Esophagus muscularis mucosa (tissue), 4 donors: Measurements from ENCODE around the gene PAGE5. TPM values are rescaled to one million over a fixed set of nuclear protein-coding genes. Genes with fewer than 3 reads are reported as not detected.

Experiments used
- DNase-seq: peaks from one replicate; pipeline ENCODE4 v3.0.0-alpha.2; 2017; ENCODE audit errors: extremely low spot score
- H3K27ac ChIP-seq, 4 donors: fragments of 200-600 bp; sonication (generic); replicated peaks in 1 of 4; 1 replicate in 3 of 4; 2 replicates in 1 of 4; pipeline ENCODE4 v1.5.1; 2016 to 2019; ENCODE audit warnings: mild to moderate bottlenecking in 1 of 4
- H3K27me3 ChIP-seq, 4 donors: fragments of 200-600 bp; sonication (generic); one replicate each; pipeline versions ENCODE4 v1.5.1 to v1.6.0; 2016 to 2019
- H3K36me3 ChIP-seq, 4 donors: fragments of 200-600 bp; sonication (generic); one replicate each; pipeline ENCODE4 v1.5.1; 2016 to 2019
- H3K4me1 ChIP-seq, 4 donors: fragments of 200-600 bp; sonication (generic); one replicate each; pipeline ENCODE4 v1.5.1; 2016 to 2019
- H3K4me3 ChIP-seq, 4 donors: fragments of 200-600 bp; sonication (generic); 1 replicate in 2 of 4; 2 replicates in 2 of 4; pipeline ENCODE4 v1.5.1; 2016 to 2019; ENCODE audit warnings: mild to moderate bottlenecking in 4 of 4, moderate library complexity in 1 of 4
- H3K9me3 ChIP-seq, 4 donors: fragments of 200-600 bp; sonication (generic); 1 replicate in 3 of 4; 2 replicates in 1 of 4; pipeline ENCODE4 v1.5.1; 2016 to 2019
- CTCF ChIP-seq, 3 experiments: fragments of 200-600 bp in 2 of 3; fragments of 450-650 bp in 1 of 3; sonication (generic) in 2 of 3; IDR thresholded peaks; one replicate each; pipeline ENCODE4 v1.5.1; 2017 to 2019; ENCODE audit warnings: antibody characterized with exemption in 3 of 3, mild to moderate bottlenecking in 2 of 3, moderate library complexity in 1 of 3
- EP300 ChIP-seq: sonication (generic); formaldehyde crosslinking; IDR thresholded peaks from one replicate; pipeline ENCODE4 v1.6.1; 2017; ENCODE audit warnings: antibody characterized with exemption
- POLR2A ChIP-seq: fragments of 450-650 bp; IDR thresholded peaks from one replicate; pipeline ENCODE4 v1.6.1; 2017; ENCODE audit warnings: antibody characterized with exemption, moderate library complexity, mild to moderate bottlenecking, low read depth
- POLR2AphosphoS5 ChIP-seq, 2 donors: sonication (generic); formaldehyde crosslinking; IDR thresholded peaks; one replicate each; pipeline ENCODE4 v1.6.1; 2017; ENCODE audit warnings: antibody characterized with exemption in 2 of 2
- WGBS: methylation state at CpG from one replicate; pipeline ENCODE4 v1.1.5; 2018; 5-methylcytosine and 5-hydroxymethylcytosine counted together
- intact Hi-C: fragments of 100-400 bp; cut with DNase I; formaldehyde crosslinking; loops from one replicate; pipeline ENCODE4 v1.15.1; 2023
- total RNA-seq, 4 donors: library from RNA; depleted of rRNA; stranded (reverse); fragments of >200 nt; gene quantifications; one replicate each; pipeline versions ENCODE4 v1.1.0 to v1.2.1, GENCODE V29; 2016

PAGE5 gene, protein sequence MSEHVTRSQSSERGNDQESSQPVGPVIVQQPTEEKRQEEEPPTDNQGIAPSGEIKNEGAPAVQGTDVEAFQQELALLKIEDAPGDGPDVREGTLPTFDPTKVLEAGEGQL
- total RNA-seq, result not detected

- no peak for DNase-seq
- Histone ChIP-seq H3K36me3 (no peaks in the 10 kb centered on the region), H3K27me3 (no peaks in the 10 kb centered on the region), H3K4me3 (no peak within 1 kb of the TSS), H3K9me3 (no peaks in the 10 kb centered on the region), H3K27ac (no peak within 1 kb of the TSS), H3K4me1 (no peaks in the 10 kb centered on the region)
- WGBS, result 83% methylated on average over 30 of the region's 30 CpGs
- TF ChIP-seq CTCF (IDR thresholded peaks at IDR 0.05) (no peak), EP300 (no peak), POLR2AphosphoS5 (IDR thresholded peaks at IDR 0.05) (no peak)
- intact Hi-C loops, result no loop called here
These were observed at the start of gene PAGE5 for GRCh38 chrX:55220119-55220794. Gene PAGE5, plus strand, starts transcription at chrX:55220346. Its CDS starts 1,037 bp downstream, at chrX:55221383.

GRCh38 chrX:55187281-55187680, 32.9 kb upstream of the PAGE5 start:
- no peak for DNase-seq
- H3K27ac ChIP-seq, result no peak overlapping the region
- no peaks in the 10 kb centered on the region for H3K27me3 ChIP-seq
- H3K36me3 ChIP-seq, result no peaks in the 10 kb centered on the region
- H3K4me3 ChIP-seq, result no peak overlapping the region
- intact Hi-C loops, result no loop called here
- H3K4me1 ChIP-seq, result no peaks in the 10 kb centered on the region
- no peaks in the 10 kb centered on the region for H3K9me3 ChIP-seq
- TF ChIP-seq POLR2AphosphoS5 (IDR thresholded peaks at IDR 0.05) (no peak), EP300 (no peak), POLR2A (no peak), CTCF (IDR thresholded peaks at IDR 0.05) (no peak)
- 87% methylated on average over 2 of the region's 2 CpGs for WGBS

DNA sequence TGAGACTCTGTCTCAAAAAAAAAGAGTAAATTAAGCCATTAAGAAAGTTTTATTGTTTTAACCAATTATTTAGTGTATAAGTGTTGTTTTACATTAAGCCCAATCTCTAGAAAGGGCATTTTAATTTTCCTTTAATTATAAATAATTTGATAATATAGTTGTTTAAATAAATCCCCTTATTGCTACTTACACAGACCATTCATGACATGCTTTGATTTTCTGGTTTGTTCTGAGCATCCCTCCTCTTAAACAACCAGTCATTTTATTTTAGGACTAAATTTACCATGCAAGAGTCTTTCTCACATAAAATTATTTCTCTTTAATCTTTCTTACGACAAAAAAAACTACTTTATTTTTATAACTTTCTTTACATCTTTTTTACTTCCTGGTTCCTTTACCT, 23.5 kb upstream of the PAGE5 start:
- no peak for DNase-seq
- intact Hi-C loops, result no loop called here
- no peak overlapping the region for H3K27ac ChIP-seq
- H3K4me3 ChIP-seq, result no peak overlapping the region
- no peak for TF ChIP-seq POLR2AphosphoS5 (IDR thresholded peaks at IDR 0.05)
- TF ChIP-seq POLR2A, result no peak
- no peak for TF ChIP-seq EP300
- TF ChIP-seq CTCF (IDR thresholded peaks at IDR 0.05), result no peak
- H3K27me3 ChIP-seq, result no peaks in the 10 kb centered on the region
- no peaks in the 10 kb centered on the region for H3K4me1 ChIP-seq
- WGBS, result 91% methylated on average over 1 of the region's 1 CpG
- no peaks in the 10 kb centered on the region for H3K9me3 ChIP-seq
- no peaks in the 10 kb centered on the region for H3K36me3 ChIP-seq

DNA sequence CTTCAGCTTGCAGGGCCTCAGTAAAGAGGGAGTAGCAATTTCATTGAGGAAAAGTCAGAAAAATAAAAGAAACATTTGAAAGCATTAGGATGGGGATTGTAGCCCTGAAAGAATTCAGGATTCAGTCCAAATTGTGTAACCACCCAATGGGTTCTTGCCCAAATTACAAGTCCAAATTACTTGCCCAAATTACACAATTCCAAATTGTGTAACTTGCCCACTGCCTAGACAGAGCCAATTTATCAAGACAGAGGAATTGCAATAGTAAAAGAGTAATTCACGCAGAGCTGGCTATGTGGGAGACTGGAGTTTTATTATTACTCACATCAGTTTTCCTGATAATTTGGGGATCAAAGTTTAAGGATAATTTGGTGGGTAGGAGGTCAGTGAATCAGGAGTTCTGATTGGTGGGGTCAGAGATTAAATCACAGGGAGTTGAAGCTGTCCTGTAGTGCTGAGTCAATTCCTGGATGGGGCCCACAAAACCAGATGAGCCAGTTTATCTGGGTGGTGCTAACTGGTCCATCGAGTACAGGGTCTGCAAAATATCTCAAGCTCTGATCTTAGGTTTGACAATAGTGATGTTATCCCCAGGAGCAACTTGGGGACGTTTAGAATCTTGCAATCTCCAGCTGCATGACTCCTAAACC, 18.1 kb upstream of the PAGE5 start:
- Histone ChIP-seq H3K27ac (no peak overlapping the region), H3K9me3 (no peaks in the 10 kb centered on the region), H3K4me3 (no peak overlapping the region), H3K27me3 (no peaks in the 10 kb centered on the region), H3K4me1 (no peaks in the 10 kb centered on the region), H3K36me3 (no peaks in the 10 kb centered on the region)
- intact Hi-C loops, result no loop called here
- WGBS, result 62% methylated on average over 1 of the region's 3 CpGs
- TF ChIP-seq POLR2AphosphoS5 (IDR thresholded peaks at IDR 0.05), result no peak
- DNase-seq, result no peak

DNA sequence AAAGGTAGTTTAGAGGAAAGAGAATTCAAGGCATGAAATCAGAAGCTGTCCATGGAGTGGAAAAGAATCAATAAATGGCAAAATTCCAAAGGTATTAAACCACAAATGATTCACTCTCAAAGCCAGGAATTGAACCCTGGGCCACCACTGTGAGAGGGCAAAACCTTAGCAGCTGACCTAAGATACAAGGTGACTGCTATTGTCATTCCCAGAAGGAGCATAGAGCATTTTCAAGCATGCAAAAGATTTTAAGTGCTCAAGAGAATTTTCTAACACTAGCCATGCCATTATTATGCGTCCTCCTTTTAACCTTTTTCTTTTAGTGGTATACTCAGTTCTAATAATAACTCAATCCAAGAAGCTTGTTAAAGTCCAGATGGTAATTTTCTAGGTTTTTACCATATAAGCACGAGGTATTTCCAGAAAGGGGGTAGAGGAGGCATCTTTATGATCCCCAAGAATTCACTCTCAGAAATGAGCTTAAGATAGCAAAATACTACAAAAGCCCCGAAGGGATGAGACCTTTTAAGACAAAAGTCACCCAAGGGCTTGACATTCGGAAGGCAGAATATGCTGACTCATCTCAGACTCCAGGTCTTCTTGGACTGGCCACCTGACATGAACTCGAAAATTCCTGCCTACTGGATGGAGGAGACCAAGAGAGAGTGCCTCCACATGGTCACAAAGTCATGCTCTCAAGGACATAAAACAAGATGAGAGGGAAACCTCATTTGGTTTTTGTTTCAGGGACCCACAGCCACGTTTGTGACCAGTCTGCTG, 13.8 kb upstream of the PAGE5 start:
- no peak for DNase-seq
- no peak for TF ChIP-seq CTCF (IDR thresholded peaks at IDR 0.05)
- TF ChIP-seq POLR2A, result no peak
- TF ChIP-seq EP300, result no peak
- no peak for TF ChIP-seq POLR2AphosphoS5 (IDR thresholded peaks at IDR 0.05)
- no peaks in the 10 kb centered on the region for H3K27me3 ChIP-seq
- no peaks in the 10 kb centered on the region for H3K9me3 ChIP-seq
- intact Hi-C loops, result no loop called here
- H3K4me3 ChIP-seq, result no peak overlapping the region
- WGBS, result 42% methylated on average over 6 of the region's 6 CpGs
- H3K36me3 ChIP-seq, result no peaks in the 10 kb centered on the region
- H3K4me1 ChIP-seq, result no peaks in the 10 kb centered on the region
- no peak overlapping the region for H3K27ac ChIP-seq
